Parathyroid adenoma (tissue), 2 donors: ENCODE data around the gene BORCS5.
A peak's percentile ranks its signal among the peaks of the same experiment; 100 is the strongest.

ENCODE experiments used
- H2AFZ ChIP-seq: fragments of 300-600 bp; sonication (generic); one replicate; pipeline ENCODE4 v1.7.0; 2017; ENCODE audit warnings: antibody characterized with exemption, mild to moderate bottlenecking
- H3K27ac ChIP-seq: fragments of 300-600 bp; sonication (generic); one replicate; pipeline ENCODE4 v1.7.0; 2017
- H3K27me3 ChIP-seq: fragments of 300-600 bp; sonication (generic); one replicate; pipeline ENCODE4 v1.7.0; 2017; ENCODE audit warnings: low read length; ENCODE audit not compliant: control insufficient read depth, insufficient read depth
- H3K36me3 ChIP-seq: fragments of 300-600 bp; sonication (generic); one replicate; pipeline ENCODE4 v1.7.0; 2017; ENCODE audit warnings: low read length; ENCODE audit not compliant: control insufficient read depth, insufficient read depth
- H3K4me1 ChIP-seq: fragments of 300-600 bp; sonication (generic); one replicate; pipeline ENCODE4 v1.7.0; 2017; ENCODE audit warnings: control low read depth
- H3K4me2 ChIP-seq: fragments of 300-600 bp; sonication (generic); one replicate; pipeline ENCODE4 v1.7.0; 2017; ENCODE audit warnings: low read length
- H3K4me3 ChIP-seq: fragments of 300-600 bp; sonication (generic); one replicate; pipeline ENCODE4 v1.7.0; 2017; ENCODE audit warnings: low read depth, low read length
- H3K79me2 ChIP-seq: fragments of 300-600 bp; sonication (generic); one replicate; pipeline ENCODE4 v1.7.0; 2017; ENCODE audit warnings: control low read depth
- H3K9ac ChIP-seq: fragments of 300-600 bp; sonication (generic); one replicate; pipeline ENCODE4 v1.7.0; 2017; ENCODE audit warnings: mild to moderate bottlenecking
- H3K9me3 ChIP-seq: fragments of 300-600 bp; sonication (generic); one replicate; pipeline ENCODE4 v1.7.0; 2017; ENCODE audit warnings: low read length; ENCODE audit not compliant: control insufficient read depth
- TF ChIP-seq, protein P1 (sequence below): fragments of 300-600 bp; sonication (generic); IDR thresholded peaks from one replicate; pipeline ENCODE4 v1.7.0; 2017; ENCODE audit warnings: antibody characterized with exemption, mild to moderate bottlenecking
- donor health status: primary hyperparathyroidism.

The BORCS5 gene

DNA sequence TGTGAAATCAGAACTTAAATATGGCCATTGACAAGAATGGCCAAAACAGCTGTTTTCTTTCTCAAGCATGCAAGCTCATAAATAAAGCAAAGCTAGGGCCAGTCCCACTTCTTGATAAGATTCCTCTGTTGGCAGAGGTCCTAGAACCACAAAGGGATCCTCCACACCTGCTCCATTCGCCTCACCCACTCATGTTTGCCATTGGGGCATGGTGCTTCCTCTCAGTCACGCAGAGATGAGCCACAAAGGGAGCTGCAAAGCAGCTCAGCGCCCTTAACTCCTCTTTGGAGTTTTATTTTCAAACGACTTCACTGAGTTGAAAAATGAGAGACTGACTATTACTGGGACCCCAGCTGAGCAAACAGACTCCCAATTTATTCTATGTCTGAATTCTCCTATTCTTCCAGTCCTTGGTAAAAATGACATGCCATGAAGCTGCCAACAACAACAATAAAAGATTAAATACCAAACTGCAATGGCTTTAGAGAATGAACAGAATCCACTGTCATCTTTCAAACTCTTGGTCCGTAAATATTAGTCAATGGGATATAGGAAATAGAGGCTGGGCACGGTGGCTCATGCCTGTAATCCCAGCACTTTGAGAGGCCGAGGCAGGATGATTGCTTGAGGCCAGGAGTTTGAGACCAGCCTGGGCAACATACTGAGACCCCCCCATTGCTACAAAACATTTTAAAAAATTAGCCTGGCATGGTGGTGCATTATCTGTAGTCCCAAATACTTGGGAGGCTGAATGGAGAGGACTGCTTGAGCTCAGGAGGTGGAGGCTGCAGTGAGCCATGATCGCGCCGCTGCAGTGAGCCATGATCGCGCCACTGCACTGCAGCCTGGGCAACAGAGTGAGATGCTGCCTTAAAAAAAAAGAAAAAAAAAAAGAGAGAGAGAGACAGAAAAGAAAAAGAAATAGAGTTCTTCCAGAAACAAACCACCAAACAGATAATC is 23.2 kb upstream of the BORCS5 start:
- H3K4me3 ChIP-seq: no peak overlapping the region

DNA sequence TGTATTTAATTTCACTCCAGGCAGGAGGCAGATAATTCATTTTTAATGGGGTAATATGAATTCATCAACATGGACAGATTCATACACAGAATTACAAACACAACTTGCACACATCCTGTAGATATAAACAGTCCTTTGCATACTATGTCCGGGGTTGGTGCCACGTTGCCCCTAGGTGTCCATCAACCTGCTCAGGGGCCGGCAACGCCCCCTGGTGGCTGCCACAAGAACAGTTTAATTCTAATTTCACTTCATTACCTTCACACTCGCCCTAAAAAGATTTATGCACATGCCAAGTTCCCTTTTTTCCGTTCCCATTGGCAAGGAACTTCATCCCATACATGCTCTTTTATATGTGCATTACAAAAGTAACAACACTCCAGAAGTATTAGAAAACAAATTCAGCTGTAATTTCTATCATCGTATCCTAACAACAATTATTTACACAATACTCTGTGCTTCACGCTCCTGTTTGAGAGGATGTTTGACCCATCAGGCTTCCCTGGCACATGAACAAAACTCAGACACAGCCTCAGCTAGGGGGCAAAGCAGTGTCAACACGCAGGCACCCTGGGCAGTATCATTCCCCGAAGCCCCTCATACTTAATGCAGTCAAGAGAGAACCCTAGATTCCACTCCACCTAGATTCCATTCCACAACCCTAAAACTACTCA is 22.4 kb upstream of the BORCS5 start:
- Histone ChIP-seq H3K9ac (no peak overlapping the region), H3K4me1 (no peaks in the 10 kb centered on the region), H3K9me3 (no peaks in the 10 kb centered on the region), H2AFZ (no peak overlapping the region), H3K27me3 (no peaks in the 10 kb centered on the region), H3K79me2 (peaks cover 3% of the 10 kb centered on the region), H3K4me2 (no peak overlapping the region), H3K4me3 (no peak overlapping the region), H3K27ac (no peak overlapping the region), H3K36me3 (no peaks in the 10 kb centered on the region)
- TF ChIP-seq, protein P1, sequence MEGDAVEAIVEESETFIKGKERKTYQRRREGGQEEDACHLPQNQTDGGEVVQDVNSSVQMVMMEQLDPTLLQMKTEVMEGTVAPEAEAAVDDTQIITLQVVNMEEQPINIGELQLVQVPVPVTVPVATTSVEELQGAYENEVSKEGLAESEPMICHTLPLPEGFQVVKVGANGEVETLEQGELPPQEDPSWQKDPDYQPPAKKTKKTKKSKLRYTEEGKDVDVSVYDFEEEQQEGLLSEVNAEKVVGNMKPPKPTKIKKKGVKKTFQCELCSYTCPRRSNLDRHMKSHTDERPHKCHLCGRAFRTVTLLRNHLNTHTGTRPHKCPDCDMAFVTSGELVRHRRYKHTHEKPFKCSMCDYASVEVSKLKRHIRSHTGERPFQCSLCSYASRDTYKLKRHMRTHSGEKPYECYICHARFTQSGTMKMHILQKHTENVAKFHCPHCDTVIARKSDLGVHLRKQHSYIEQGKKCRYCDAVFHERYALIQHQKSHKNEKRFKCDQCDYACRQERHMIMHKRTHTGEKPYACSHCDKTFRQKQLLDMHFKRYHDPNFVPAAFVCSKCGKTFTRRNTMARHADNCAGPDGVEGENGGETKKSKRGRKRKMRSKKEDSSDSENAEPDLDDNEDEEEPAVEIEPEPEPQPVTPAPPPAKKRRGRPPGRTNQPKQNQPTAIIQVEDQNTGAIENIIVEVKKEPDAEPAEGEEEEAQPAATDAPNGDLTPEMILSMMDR: peak; percentile 84

More for the DNA sequence above, 23.2 kb upstream of the BORCS5 start:
- no peak overlapping the region for H3K27ac ChIP-seq
- H3K9me3 ChIP-seq: no peaks in the 10 kb centered on the region
- no peaks in the 10 kb centered on the region for H3K36me3 ChIP-seq
- no peak overlapping the region for H2AFZ ChIP-seq
- peaks cover 3% of the 10 kb centered on the region for H3K79me2 ChIP-seq
- H3K4me1 ChIP-seq: no peaks in the 10 kb centered on the region
- H3K4me2 ChIP-seq: no peak overlapping the region
- H3K9ac ChIP-seq: no peak overlapping the region
- no peaks in the 10 kb centered on the region for H3K27me3 ChIP-seq
- TF ChIP-seq, protein P1: no peak

DNA sequence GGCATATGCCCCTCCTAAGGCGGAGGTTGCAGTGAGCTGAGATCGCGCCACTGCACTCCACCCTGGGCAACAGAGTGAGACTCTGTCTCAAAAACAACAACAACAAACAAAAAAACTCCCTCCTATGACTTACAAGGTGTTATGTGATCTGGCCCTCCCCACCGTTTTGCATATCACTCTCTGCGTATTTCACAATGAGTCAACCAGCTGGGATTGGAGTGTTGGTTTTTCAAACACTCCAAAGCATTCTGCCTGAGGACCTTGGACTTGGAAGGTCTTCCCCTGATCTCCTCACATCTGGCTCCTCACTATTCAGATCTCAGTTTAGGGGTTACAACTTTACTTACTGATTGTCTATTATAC is 20.8 kb upstream of the BORCS5 start:
- no peak overlapping the region for H3K9ac ChIP-seq
- H3K36me3 ChIP-seq: no peaks in the 10 kb centered on the region
- no peak overlapping the region for H3K4me3 ChIP-seq
- no peak overlapping the region for H2AFZ ChIP-seq
- TF ChIP-seq, protein P1: no peak
- H3K27me3 ChIP-seq: no peaks in the 10 kb centered on the region
- H3K27ac ChIP-seq: no peak overlapping the region
- no peaks in the 10 kb centered on the region for H3K9me3 ChIP-seq
- H3K4me1 ChIP-seq: no peaks in the 10 kb centered on the region
- peaks cover 3% of the 10 kb centered on the region for H3K79me2 ChIP-seq
- no peak overlapping the region for H3K4me2 ChIP-seq

DNA sequence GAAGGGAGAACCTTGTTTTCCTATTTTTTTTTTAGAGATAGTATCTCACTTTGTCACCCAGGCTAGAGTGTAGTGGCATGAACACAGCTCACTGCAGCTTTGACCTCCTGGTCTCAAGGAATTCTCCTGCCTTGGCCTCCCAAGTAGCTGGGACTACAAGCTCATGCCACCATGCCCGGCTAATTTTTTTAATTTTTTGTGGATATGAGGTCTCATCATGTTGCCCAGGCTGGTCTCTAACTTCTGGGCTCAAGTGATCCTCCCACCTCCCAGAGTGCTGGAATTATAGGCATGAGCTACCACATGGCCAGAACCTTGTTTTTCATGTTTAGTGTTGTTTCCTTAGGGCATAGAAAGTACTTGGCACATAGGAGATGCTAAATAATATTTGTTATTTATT is 20.4 kb upstream of the BORCS5 start:
- H3K27ac ChIP-seq: no peak overlapping the region
- no peaks in the 10 kb centered on the region for H3K27me3 ChIP-seq
- H3K36me3 ChIP-seq: no peaks in the 10 kb centered on the region
- no peaks in the 10 kb centered on the region for H3K9me3 ChIP-seq
- H2AFZ ChIP-seq: no peak overlapping the region
- H3K9ac ChIP-seq: no peak overlapping the region
- TF ChIP-seq, protein P1: no peak
- H3K4me2 ChIP-seq: no peak overlapping the region
- no peaks in the 10 kb centered on the region for H3K4me1 ChIP-seq
- H3K79me2 ChIP-seq: peaks cover 3% of the 10 kb centered on the region
- no peak overlapping the region for H3K4me3 ChIP-seq
